Fibroblast of skin of abdomen (primary cell): ENCODE data around the gene FN1.
"Not testable (repeated sequence)": the region's sequence is repeated elsewhere in the genome, so short reads cannot be mapped to it uniquely, and the experiment has no call there.

Source experiments
- DNase-seq: peaks from one replicate; pipeline ENCODE4 v3.0.0-alpha.2; 2013

FN1 gene

DNA sequence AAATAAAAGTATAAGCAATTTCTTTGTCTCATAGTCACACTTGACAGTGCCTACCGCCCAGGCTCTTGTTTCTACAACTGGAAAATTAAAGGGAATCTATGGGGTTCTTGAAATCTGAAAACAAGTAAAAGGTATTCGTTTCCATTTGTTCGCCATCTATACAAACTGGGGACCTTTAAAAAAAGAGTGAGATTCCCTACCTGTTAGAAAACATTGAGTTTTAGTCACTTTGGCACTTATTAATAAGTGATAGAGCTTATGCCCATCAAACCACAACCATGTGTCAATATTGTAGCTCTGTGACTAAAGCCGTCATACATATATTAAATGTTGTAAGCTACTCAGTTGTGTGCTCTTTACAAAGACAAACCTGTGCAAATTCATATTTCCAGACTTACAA is 13.2 kb downstream of the FN1 start:
- DNase-seq = no peak

DNA sequence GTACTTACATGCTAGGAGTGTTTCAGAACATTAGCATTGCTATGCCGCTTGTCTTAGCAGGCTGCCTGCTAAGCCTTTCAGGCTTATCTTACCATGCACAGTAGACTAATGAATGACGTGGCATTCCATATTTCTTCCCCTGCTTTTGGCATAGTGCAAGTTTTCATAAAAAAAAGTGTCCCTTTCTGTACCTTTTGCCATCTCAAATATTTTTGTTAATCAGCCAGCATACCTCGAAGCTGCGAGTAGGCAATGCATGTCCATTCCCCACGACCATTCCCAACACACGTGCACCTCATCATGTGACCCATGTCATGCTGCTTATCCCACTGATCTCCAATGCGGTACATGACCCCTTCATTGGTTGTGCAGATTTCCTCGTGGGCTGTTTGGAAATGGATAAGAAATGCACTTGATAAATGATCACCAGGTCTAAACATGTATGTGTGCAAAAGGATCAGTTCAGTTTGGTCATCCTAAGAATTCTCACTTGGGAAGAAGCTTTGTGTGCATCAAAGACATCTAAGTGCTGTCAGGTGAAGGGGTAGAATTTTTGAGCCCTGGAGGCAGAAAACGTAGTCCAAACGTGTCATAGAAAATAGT is 13.9 kb downstream of the FN1 start:
- DNase-seq = no peak

DNA sequence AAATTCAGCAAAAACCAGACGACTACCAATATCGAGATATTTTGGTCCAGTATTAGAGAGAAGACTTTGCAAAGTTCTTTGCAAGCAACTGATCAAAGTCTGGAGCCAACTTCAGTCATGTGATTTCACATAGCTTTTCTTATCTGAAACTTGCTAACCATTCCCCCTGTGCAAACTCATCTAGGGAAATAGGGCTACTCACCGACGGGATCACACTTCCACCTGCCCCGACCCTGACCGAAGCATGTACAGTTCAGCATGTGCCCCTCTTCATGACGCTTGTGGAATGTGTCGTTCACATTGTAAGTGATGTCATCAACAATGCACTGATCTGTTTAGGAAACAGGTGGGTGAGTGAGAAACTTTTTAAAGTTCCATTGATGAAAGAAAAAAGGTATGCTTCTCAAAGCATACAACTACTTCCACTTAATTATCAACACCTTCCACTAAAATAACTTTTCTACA is 15.4 kb downstream of the FN1 start:
- DNase-seq = no peak

DNA sequence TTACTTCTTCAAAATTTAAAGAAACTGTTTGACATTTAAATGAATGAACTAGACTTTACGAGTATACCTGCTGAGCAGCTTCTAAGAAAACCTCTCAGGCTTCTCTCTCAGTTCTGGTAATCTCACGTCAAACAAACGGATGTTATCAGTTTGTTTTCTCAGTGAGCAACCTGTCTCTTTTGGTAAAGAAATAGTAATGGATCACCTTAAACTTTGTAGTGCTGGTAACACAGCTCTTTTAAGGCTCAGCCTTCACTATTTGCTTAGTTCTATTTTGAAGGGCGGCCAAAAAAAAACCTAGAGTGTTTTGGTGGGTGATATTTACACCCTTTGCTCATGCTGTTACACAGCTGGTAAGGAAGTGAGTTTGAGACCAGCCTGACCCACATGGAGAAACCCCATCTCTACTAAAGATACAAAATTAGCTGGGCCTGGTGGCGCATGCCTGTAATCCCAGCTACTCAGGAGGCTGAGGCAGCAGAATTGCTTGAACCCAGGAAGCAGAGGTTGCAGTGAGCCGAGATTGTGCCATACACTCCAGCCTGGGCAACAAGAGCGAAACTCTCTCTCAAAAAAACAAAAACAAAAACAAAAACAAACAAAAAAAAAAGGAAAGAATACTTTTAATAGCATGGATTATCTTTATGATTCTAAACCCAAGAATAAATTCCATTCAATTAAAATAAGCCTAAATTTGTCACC is 15.9 kb downstream of the FN1 start:
- no peak for DNase-seq

DNA sequence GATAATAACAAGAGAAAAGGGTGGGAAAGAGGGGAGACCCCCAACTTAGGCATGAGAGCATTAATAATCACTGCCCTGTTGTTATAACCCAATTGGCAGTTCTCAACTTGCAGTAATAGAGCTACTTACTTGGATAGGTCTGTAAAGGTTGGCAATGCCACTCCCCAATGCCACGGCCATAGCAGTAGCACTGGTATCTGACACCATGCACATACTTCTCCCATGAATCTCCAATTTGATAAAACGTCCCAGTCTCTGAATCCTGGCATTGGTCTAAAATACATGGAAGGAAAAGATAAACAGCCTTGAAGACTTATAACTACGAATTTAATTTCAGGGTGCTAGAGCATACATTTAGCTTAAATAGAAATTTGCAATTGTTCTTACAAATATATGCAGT is 16.8 kb downstream of the FN1 start:
- no peak for DNase-seq

DNA sequence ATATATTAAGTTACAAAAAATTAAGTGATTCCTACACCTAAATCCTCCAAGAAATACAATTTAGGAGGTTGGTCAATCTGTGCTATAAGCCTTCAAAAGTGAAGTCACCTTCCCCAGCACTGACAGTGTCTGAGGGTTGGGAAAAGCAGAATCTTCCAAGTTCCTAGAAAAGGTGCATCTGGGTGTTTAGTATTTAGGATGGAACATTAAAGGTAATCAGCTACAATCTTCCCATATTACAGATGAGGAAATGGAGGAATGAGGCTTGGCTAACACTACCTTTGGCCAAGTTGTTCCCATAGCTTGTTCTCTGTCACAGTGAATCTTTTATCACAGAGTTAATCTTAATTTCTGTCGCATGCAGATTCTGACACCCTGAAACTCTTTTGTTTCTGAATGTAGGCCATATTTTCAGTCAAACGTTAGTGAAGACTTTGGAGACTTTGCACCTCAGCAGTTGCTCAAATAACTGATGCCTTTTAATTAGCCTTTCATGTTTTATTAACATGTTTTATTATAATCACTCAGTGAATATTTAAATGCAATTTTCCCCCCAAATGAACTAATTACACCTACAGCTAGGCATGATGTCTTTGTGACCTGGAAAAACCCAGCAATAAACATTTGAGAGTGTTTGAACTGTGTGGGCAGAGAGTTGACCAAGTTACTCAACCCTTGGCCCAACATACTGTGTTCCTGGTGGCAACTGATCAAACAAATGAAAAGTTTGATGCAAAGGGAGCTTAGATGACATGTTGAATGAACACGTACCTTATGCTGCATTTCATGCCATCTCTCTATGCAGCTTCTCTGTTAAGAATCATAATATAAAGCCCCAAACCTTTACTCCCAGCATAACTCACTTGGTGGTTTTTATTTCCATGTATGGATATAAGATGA is 17.6 kb downstream of the FN1 start:
- no peak for DNase-seq

DNA sequence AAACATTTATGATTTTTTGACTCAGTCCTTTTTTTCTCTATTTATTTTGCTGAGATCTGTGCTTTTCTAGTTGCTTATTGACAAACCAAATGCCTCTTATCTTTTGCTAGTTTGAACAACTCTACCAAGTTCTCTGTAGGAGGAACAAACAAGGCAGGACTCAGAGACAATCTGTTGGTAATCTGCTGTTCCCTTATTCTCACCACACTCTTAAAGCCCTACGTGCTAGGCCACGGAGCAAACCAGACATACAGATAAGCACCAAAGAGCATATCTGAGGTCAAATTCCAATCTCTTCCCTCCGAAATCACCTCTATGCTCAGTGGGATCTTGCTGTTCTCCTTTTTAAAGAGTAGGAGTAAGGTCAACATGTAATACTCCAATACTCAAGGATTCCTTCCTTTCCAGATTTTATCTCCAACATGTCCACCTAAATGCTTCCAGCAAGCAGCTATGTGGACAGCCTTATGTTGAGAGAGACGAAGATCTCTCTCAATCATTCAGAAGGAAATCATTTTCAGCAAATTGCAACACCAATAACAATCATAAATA is 18.4 kb downstream of the FN1 start:
- no peak for DNase-seq

DNA sequence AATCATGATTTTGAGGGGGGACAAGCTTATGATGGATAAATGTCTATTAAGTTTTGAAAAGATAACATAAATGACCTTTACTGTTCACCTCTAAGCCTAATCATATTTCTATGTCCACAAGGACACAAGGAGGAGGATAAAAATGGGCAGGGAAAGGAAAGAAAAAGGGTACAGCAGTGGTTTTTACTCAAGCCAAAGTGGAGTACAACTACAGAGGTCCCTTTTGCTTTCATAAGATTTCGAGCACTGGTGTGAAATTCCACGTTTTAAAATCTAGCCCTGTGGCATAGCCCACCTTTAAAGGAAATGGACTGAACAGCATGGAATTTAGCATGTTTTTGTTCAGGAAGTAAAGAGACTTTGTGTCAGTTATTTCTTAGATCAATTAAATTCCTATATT is 19.2 kb downstream of the FN1 start:
- no peak for DNase-seq

DNA sequence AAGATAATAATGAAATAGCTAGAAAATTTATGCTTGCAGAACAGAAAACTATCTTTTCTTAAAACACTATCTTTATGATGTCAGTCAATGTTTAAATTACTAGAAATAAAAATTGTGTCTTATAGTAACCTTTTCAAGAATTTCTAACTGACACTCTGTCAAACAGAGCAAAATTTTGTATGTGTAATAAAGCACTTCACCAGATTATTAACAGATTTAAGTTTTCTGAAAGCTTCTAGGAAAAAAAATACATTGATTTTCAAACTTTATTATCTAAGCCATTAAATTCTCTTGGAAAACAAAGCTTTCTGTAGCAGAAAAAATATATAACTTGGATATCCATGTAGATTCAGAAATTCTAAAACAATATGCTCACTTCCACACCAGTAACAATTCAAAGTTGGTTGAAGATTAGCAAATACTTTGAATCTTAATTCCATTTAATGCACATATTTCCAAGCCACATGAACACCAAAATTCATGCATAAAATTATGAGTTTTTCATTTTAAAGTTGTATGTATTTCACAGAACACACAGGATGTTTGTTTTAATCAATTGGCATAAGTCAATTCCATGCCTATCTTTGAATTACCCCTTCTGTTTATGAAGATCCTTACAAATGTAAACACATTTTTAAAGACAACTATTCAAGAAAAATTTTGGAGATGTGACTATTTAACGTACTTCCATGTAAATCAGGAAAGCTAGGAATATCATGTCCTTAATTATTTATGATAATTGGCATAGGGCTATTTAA is 19.9 kb downstream of the FN1 start:
- DNase-seq = no peak

DNA sequence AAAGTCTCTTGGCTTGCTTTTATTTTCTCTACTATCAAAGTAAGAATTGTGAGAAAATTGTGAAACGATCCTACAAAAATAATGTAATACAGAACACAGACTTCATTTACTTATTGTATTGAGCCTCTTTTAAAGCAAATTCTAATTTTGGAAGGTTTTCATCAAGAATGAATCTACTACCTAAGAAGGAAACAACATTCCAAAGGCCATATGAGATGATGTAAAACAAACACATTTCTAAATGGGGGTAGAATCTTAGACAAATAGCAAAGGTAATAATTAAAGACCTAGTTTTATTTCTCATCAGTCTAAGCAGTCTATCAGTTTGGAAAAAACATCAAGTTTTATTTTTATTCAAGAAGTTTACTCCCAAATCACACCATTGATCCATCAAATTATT is 20.6 kb downstream of the FN1 start:
- DNase-seq = no peak

DNA sequence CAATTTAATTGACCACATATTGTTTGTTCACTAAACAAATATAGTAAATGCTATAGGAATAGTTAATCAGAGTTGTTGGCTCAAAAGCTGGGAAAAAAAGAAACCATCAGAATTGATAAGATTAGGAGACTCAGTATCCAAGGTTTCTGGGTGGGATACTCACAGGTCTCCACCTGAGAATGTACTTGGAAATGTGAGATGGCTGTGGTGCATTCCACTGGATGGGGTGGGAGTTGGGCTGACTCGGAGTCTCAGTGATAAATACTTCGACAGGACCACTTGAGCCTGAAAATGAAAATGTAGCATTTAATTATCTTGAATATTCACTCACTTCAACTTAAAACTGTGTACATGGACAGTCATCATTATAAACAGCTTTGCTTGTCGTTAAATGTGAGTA is 21.2 kb downstream of the FN1 start:
- no peak for DNase-seq

DNA sequence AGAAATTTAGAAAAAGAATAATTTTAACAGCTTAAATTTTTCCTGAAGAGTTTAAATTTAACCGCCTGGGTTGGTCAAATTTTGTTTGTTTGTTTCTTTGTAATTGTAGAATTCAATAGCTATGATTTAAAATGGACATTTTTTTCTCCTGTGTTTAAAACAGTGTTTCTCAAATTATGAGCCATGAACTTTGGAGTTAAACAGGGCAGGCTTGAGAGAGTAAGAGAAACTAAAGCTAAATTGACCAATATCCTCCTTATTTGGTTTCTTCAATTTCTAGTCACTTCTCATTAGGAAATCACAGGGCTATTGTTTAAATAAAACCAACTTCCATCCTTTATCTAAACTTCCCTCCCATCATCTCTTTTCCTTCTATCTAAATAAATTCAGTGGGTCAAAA is 21.9 kb downstream of the FN1 start:
- DNase-seq = no peak

DNA sequence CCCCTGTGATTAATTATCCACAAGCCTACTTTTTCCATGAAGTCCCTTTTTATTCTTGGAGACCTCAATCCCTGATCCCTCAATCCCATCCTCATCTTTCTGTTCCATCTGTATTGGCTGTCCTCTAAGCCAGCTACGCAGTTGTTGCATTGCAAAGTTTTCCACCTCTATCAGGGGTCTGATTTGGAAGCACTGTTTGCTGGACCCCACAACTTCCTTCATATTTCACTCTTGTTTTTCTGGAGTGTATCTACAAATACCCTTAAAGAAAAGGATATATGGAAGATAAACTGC is 22.4 kb downstream of the FN1 start:
- no peak for DNase-seq

DNA sequence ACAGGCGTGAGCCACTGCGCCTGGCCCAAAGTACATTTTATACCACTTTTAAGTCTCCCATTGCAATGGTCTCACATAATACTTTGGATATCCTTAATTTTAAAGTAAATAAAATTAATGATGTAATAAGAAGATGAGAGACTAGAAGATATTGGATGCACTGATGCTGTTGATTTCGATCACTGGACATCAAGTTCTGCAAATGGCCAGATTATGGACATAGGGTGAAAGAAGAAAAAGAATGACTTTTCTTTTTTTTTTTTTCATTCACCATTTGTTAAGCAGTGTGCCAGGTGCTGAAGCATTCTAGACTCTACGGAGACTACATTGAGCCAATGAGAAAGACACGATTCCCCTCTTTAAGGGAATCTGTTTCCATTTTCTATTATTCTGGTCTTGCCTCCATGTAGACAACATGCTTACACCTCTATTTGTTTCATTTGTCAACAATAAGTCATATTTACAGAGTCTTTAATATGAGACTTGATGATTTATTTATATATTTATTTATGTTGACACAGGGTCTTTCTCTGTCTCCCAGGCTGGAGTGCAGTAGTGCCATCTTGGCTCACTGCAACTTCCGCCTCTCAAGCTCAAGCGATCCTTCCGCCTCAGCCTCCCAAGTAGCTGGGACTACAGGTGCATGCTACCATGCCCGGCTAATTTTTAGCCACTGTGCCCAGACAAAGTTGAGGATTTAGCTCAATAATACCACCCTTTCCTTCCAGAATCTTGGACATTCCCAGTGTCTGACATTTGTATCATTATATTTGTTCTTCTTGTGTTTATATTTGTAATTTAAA is 23.7 kb downstream of the FN1 start:
- DNase-seq = no peak

DNA sequence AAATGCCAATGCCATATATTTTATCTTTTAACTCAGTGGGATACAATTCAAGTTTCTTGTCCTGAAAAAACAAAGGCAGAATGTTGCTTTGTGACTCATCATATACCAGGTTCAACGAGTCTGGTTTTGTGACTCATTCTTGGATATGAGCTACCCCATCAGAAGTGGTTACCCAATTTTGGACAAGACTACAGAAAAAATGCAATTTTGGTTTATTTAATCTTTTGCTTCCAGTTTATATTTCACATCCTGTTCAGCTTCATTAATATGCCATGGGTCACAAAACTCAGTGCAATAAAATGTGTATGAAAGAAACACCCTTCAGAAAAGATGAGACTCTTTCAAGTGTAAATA is 25.0 kb downstream of the FN1 start:
- DNase-seq = peak; percentile 95

DNA sequence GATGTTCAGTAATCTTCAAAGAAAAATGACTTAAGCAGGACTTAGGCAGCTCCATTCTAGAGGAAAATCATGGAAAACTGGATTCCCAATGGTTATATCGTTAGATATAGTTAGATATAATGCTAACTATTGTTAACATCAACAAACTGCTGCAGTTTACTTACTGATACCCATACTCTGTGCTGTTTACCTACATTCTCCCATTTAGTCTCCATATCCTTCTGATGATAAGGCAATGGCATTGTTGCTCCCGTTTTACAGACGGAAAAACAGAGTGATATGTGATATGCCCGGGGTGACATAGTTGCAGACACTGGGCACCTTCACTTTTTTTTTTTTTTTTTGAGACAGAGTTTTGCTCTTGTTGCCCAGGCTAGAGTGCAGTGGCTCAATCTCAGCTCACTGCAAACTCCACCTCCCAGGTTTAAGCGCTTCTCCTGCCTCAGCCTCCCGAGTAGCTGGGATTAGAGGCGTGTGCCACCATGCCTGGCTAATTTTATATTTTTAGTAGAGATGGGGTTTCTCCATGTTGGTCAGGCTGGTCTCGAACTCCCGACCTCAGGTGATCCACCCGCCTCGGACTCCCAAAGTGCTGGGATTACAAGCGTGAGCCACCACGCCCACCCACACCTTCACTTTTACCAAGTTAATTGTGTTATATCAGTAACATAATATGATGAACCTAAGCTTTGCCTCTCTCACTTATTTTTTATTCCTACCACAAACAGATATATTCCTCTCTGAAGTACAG is 25.5 kb downstream of the FN1 start:
- DNase-seq = not testable (repeated sequence)

DNA sequence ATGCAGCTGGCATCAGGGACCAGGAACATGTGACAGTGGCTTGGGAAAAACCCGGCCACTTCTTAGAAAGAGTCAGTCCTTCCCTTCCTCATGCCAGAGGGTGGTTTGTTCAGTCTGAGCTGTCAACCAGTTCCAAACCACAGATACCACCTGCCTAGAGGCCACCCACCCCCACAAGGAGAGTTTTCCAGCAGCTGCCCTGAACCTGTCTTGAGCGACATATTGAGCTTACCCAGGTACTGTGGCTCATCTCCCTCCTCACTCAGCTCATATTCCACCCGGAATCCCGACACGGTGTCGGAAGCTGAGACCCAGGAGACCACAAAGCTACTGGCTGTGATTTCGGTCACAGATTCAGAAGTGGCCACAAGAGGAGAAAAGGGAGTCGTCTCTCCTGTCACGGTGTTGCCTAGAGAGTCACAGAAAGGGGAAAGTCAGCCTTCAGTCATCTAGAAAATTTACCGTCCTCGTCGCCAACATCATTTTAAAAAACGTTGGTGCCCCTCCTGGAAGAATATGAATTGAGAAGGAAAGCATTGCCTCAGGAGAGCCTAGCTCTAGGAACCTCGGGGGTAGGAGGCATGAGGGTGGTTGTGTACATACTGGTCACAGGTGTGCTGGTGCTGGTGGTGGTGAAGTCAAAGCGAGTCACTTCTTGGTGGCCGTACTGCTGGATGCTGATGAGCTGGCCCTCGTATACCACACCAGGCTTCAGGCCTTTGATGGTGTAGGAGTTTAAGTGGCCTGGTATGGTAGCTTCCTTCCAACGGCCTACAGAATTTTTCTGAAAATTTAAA is 26.3 kb downstream of the FN1 start:
- DNase-seq = no peak

DNA sequence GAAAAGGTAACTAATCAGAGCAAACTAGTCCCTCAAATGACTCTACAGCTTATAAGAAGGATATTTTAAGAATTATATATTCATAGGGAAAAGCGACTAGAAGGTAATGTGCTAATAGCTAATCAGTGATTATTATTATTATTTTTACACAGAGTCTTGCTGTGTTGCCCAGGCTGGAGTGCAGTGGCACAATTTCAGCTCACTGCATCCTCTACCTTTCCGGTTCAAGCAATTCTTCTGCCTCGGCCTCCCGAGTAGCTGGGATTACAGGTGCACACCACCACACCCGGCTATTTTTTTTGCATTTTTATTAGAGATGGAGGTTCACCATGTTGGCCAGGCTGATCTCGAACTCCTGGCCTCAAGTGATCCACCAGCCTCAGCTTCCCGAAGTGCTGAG is 27.4 kb downstream of the FN1 start:
- not testable (repeated sequence) for DNase-seq

DNA sequence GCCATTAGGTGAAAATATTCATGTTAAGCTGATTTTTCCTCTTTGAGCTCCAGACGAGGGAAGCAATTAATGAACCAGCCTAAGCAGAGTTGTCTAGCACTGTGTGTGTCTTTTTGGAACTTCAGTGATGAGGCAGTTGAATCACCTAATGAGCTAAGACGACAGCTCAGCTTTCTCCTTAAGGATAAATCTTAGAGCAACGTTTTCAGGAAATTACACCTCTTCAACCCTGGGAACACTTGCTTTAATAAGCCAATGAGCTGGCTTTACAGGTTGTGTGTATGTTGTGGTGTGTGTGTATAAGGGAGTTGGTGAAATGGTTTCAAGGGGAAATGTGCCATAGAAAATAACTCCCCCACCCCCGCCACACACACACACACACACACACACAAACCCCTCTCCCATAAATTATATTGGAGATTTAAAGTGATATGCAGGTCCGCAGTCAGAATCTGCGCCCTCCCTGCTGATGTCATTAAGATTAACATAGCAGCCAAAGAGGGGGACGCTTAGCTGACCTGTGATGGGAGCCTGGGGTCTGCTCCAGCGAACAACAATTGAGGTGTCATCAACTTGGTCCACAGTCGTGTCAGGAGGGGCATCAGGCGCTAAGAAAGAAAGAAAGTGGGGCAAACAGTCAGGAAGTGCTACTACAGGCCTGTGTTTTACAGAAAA is 28.1 kb downstream of the FN1 start:
- no peak for DNase-seq

DNA sequence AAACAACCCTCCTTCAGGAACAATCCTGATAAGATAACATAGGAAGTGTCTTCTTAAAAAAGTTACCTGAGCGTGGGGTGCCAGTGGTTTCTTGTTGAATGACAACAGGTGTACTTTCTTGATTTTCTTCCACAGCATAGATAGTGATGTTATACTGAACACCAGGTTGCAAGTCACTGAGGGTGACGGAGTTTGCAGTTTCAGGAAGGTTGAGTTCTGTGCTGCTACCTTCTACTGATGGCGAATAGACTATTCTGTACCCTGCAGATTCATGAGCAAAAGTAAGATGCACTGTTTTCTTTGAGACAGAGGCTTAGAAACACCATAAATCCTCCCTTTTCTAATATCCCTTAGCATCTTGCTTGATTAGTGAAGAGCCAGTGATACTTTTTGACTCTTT is 28.8 kb downstream of the FN1 start:
- DNase-seq = no peak
